GM19193 (cell line): ENCODE data around the gene STPG1.

Source experiments
- POLR2A ChIP-seq: IDR thresholded peaks from 4 replicates; pipeline ENCODE4 v1.6.1; 2011; ENCODE audit not compliant: insufficient read depth, insufficient read length; ENCODE audit errors: extremely low read depth

The STPG1 gene

DNA sequence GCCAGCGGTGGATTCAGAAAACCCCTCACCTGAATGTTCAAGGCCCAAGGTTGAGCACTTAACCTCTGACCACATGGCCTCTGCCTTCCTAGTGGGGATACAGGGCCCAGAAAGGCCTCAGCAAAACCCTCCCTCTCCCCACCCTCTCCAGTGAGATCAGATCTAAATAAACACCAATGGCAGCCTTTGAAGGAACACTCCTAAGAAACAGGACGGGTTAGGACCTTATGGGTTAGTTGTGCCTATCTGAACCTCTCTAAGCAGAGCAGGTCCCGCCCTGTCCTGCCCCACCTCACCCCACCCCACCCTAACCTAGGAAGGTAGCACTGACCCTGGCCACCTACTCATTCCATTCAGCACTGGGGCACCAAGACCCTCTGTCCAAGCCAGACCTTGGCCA, 102.3 kb downstream of the STPG1 start:
- TF ChIP-seq POLR2A, result no peak

DNA sequence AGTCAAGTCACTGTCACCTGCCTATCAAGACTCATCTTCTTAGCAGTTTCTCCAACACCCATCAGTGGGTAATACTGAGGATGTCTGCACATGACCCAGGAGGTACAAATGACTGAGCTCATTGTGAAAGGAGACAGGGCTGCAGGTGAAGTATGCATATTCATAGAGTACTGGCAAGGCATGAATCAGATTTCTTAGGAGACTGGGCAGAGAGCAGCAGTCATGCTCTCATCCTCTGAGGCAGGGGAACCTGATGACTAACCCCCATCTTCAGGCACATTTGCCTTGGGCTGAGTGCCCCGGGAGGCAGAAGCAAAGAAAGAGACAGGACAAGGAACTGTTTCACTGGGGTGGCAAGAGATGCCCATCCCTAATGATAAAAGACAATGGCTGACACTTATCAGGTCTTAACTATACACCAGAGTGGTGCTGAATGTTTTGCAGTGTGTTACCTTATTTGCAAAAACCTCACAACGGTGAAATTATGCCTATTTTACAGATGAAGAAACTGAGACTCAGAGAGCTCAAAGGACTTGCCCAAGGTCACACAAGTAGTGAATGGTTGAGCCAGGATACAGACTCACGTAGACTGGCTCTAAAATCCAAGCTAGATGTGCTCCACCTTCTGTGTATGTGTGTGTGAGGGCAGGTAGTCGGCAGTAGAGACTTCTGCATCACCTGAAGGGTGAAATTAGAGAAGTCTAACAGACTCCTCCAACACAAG, 103.7 kb downstream of the STPG1 start:
- no peak for TF ChIP-seq POLR2A

DNA sequence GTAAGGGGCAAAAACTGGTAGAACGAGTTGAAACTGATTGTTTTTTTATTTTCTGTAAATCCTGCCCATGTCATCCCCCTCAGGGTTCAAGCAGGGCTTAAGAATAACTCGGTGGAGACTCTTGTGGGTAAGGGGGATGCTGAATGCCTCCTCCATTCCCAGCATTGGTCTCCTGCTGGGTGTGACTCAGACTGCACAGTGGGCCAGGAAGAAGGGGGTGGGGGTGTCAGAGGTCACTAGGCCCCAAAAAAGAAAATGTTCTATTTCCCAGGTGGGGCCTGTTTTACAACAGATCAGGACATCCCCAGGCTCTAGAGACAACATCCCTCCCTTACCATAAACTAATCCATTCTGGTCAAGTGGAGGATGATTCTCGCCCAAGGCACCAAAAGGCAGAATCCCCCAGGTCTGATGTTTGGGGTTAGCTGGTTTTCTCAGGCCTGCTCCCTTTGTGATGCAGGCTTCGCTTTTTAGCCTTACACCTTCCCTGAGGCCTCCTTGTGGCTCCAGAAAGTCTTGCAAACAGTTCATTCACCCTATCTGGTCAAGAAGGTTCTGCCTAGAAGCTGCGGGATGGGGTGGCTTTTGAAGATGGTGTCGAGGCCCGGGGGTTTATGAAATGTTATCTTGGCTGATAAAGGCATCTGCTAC, 105.1 kb downstream of the STPG1 start:
- TF ChIP-seq POLR2A, result no peak
